Measurements from ENCODE around the gene ELFN1.

- TF ChIP-seq, protein P1, sequence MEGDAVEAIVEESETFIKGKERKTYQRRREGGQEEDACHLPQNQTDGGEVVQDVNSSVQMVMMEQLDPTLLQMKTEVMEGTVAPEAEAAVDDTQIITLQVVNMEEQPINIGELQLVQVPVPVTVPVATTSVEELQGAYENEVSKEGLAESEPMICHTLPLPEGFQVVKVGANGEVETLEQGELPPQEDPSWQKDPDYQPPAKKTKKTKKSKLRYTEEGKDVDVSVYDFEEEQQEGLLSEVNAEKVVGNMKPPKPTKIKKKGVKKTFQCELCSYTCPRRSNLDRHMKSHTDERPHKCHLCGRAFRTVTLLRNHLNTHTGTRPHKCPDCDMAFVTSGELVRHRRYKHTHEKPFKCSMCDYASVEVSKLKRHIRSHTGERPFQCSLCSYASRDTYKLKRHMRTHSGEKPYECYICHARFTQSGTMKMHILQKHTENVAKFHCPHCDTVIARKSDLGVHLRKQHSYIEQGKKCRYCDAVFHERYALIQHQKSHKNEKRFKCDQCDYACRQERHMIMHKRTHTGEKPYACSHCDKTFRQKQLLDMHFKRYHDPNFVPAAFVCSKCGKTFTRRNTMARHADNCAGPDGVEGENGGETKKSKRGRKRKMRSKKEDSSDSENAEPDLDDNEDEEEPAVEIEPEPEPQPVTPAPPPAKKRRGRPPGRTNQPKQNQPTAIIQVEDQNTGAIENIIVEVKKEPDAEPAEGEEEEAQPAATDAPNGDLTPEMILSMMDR (IDR thresholded peaks at IDR 0.05) = no peak
- TF ChIP-seq ZFX (IDR thresholded peaks at IDR 0.05; ENCODE audit: borderline replicate concordance) = no peak
These were observed 8.0 kb upstream of the ELFN1 start for GRCh38 chr7:1662101-1662500.

Measured in 22Rv1 (cell line).